Measurements from ENCODE around the gene NUDT3. TPM values are rescaled to one million over a fixed set of nuclear protein-coding genes. Genes with fewer than 3 reads are reported as not detected.

The NUDT3 gene
- total RNA-seq, result 29.1 TPM
- long read RNA-seq, full-length matches to known transcripts, result 73 of 100 reads
- long read RNA-seq, partial matches to known transcripts, result 1 of 100 reads
- long read RNA-seq, other reads (novel, unspliced or antisense), result 26 of 100 reads

DNA sequence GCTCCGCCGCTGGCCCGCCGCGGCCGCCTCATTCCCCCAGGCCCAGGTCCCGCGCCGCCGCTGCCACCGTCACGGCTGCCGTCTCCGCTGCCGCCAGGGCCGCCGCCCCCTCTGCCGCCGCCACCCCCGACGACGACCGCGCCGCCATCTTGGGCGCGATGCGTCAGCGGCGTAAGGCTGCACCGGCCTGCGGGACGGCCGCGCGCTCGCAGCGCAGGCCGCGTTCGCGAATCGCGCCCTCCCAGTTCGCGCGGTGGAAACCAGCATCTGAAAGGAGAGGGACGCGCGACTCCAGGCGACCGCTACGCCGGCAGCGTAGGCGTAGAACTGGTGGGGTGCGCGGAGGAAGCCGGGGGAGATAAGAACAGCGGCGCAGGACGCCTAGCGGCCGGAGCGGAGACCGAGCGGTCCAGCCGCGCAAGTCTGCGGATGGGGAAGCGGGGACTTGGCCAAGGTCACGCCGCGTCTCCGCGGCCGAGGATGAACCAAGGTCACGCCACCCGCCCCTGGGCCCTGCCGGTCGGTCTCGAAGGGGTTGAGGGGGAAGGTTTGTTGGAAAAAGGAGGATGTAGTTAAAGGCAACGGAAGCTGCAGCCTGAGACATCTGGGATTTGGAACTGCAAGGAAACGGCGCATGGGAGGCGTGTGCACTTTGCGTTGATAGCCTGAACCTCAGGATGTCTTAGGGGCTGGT lies at the start of gene NUDT3:
TSS of gene NUDT3 (minus strand) at position 173 of the 694 bp plus-strand sequence. CDS start 307 bp downstream, outside the sequence.
- ATAC-seq (peak; percentile 95 to 98), DNase-seq (peak; percentile 97)
- no peaks in the 10 kb centered on the region for H3K36me3 ChIP-seq
- peak; percentile 88 for TF ChIP-seq CTCF (IDR thresholded peaks at IDR 0.05)
- peaks cover 47% of the 10 kb centered on the region for H3K4me1 ChIP-seq
- H3K4me3 ChIP-seq, result peak within 1 kb of the TSS; percentile 90
- intact Hi-C loops (cut with DNase I), result no loop called here
- H3K9me3 ChIP-seq, result no peaks in the 10 kb centered on the region
- no peaks in the 10 kb centered on the region for H3K27me3 ChIP-seq (ENCODE audit: low read depth)
- H3K27ac ChIP-seq, result peak within 1 kb of the TSS; percentile 95

DNA sequence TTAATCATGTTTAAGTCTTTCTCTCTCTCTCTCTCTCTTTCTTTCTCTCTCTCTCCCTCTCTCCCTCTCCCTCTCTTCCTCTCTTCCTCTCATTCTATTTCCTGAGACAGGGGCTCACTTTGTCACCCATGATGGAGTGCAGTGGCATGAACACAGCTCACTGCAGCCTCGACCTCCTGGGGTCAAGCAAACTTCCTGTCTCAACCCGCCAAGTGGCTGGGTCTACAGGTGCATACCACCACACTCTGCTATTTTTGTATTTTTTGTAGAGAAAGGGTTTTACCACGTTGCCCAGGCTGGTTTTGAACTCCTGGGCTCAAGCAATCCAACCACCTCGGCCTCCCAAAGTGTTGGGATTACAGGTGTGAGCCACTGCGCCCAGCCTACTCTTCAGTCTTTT lies 49.1 kb upstream of the NUDT3 start:
- no peak for ATAC-seq

GRCh38 chr6:34439442-34439841 lies 47.0 kb upstream of the NUDT3 start:
- DNase-seq (no peak), ATAC-seq (no peak)
- Histone ChIP-seq H3K36me3 (no peaks in the 10 kb centered on the region), H3K27ac (no peak overlapping the region), H3K9me3 (no peaks in the 10 kb centered on the region), H3K4me3 (no peak overlapping the region), H3K4me1 (no peaks in the 10 kb centered on the region), H3K27me3 (ENCODE audit: low read depth) (no peaks in the 10 kb centered on the region)
- TF ChIP-seq CTCF (IDR thresholded peaks at IDR 0.05), result no peak
- intact Hi-C loops (cut with DNase I), result no loop called here

More for the DNA sequence above, 49.1 kb upstream of the NUDT3 start:
- TF ChIP-seq CTCF (IDR thresholded peaks at IDR 0.05), result no peak
- Histone ChIP-seq H3K9me3 (no peaks in the 10 kb centered on the region), H3K27ac (no peak overlapping the region), H3K27me3 (ENCODE audit: low read depth) (no peaks in the 10 kb centered on the region), H3K4me1 (no peaks in the 10 kb centered on the region), H3K4me3 (no peak overlapping the region), H3K36me3 (no peaks in the 10 kb centered on the region)
- DNase-seq, result no peak
- intact Hi-C loops (cut with DNase I), result no loop called here

DNA sequence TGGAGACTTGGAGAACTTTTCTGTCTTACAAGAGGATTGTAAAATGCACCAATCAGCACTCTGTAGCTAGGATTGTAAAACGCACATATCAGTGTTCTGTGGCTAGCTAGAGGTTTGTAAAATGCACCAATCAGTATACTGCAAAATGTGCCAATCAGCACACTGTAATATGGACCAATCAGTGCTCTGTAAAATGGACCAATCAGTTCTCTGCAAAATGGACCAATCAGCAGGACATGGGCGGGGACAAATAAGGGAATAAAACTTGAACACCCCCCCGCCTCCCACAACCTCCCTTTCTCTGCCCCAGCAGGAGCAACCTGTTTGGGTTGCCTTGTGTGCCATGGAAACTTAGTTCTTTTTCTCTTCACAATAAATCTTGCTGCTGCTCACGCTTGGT lies 46.2 kb upstream of the NUDT3 start:
- ATAC-seq, result no peak
- Histone ChIP-seq H3K4me1 (no peaks in the 10 kb centered on the region), H3K27ac (no peak overlapping the region), H3K4me3 (no peak overlapping the region), H3K9me3 (no peaks in the 10 kb centered on the region), H3K36me3 (no peaks in the 10 kb centered on the region), H3K27me3 (ENCODE audit: low read depth) (no peaks in the 10 kb centered on the region)
- DNase-seq, result no peak
- TF ChIP-seq CTCF (IDR thresholded peaks at IDR 0.05), result no peak
- intact Hi-C loops (cut with DNase I), result no loop called here

DNA sequence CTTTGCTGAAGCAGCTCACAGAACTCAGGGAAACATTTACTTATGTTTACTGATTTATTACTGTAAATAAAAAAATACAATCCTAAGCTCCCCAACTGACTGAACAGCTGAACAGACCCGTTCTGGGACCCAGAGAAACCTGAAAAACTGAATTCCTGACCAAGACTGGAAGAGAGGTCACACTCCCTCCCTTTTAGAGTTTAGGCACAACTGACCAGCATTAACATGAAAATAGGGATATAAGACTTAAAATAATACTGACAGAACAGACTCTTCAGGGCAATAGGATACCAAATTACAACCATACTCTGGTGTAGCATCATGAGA lies 45.1 kb upstream of the NUDT3 start:
- intact Hi-C loops (cut with DNase I), result no loop called here
- Histone ChIP-seq H3K4me3 (no peak overlapping the region), H3K36me3 (no peaks in the 10 kb centered on the region), H3K27ac (no peak overlapping the region), H3K9me3 (no peaks in the 10 kb centered on the region), H3K4me1 (no peaks in the 10 kb centered on the region), H3K27me3 (ENCODE audit: low read depth) (no peaks in the 10 kb centered on the region)
- DNase-seq (no peak), ATAC-seq (no peak)
- TF ChIP-seq CTCF (IDR thresholded peaks at IDR 0.05), result no peak

All from lower lobe of right lung (tissue), 2 donors.